ENCODE measurements around the gene DEPDC4. TPM values are rescaled to one million over a fixed set of nuclear protein-coding genes. Genes with fewer than 3 reads are reported as not detected.
"Not testable (repeated sequence)": the region's sequence is repeated elsewhere in the genome, so short reads cannot be mapped to it uniquely, and the experiment has no call there.

Gene DEPDC4
- total and polyA plus RNA-seq, 3 donors from 2014 or later = 5.0 to 8.0 (median 6.7) TPM

- 72 to 81% methylated on average over 4 of the region's 4 CpGs for WGBS, 2 donors
- H3K9me3 ChIP-seq = no peaks in the 10 kb centered on the region
- H3K36me3 ChIP-seq (ENCODE audit: low read depth, missing control alignments) = no peaks in the 10 kb centered on the region
- DNase-seq = no peak
- intact Hi-C loops (cut with DNase I; ENCODE audit: low total_unique reads) = no loop called here
- H3K27me3 ChIP-seq = no peaks in the 10 kb centered on the region
- H3K27ac ChIP-seq = no peak overlapping the region
- no peaks in the 10 kb centered on the region for H3K4me1 ChIP-seq
- no peak for TF ChIP-seq CTCF (IDR thresholded peaks at IDR 0.05)
- H3K4me3 ChIP-seq = no peak overlapping the region
Measured at GRCh38 chr12:100295764-100296555, 29.1 kb upstream of the DEPDC4 start.

GRCh38 chr12:100294366-100294765 is 27.5 kb upstream of the DEPDC4 start:
- WGBS, 2 donors = 60% methylated on average over 1 of the region's 24 CpGs; no CpG with 5 or more reads in 1 of the 2 donors
- H3K27ac ChIP-seq; DNase-seq; H3K27me3 ChIP-seq; H3K9me3 ChIP-seq; H3K4me3 ChIP-seq; H3K4me1 ChIP-seq; intact Hi-C loops (cut with DNase I; ENCODE audit: low total_unique reads); H3K36me3 ChIP-seq (ENCODE audit: low read depth, missing control alignments): not testable (repeated sequence)

- intact Hi-C loops (cut with DNase I; ENCODE audit: low total_unique reads) = no loop called here
- DNase-seq = no peak
- no peaks in the 10 kb centered on the region for H3K9me3 ChIP-seq
- no peak overlapping the region for H3K4me3 ChIP-seq
- no peaks in the 10 kb centered on the region for H3K27me3 ChIP-seq
- WGBS, 2 donors = 89% methylated on average over 1 of the region's 1 CpG
- TF ChIP-seq CTCF (IDR thresholded peaks at IDR 0.05) (no peak), POLR2A (IDR thresholded peaks at IDR 0.05) (no peak)
- H3K36me3 ChIP-seq (ENCODE audit: low read depth, missing control alignments) = no peaks in the 10 kb centered on the region
- no peak overlapping the region for H3K27ac ChIP-seq
- no peaks in the 10 kb centered on the region for H3K4me1 ChIP-seq
Measured at GRCh38 chr12:100293017-100293416, 26.1 kb upstream of the DEPDC4 start.

- no peak for TF ChIP-seq POLR2A (IDR thresholded peaks at IDR 0.05)
- TF ChIP-seq CTCF (IDR thresholded peaks at IDR 0.05) = no peak
- no peak for DNase-seq
- Histone ChIP-seq H3K4me1 (no peaks in the 10 kb centered on the region), H3K27ac (no peak overlapping the region), H3K27me3 (no peaks in the 10 kb centered on the region), H3K9me3 (no peaks in the 10 kb centered on the region), H3K4me3 (no peak overlapping the region), H3K36me3 (ENCODE audit: low read depth, missing control alignments) (no peaks in the 10 kb centered on the region)
- 88 to 95% methylated on average over 3 of the region's 3 CpGs for WGBS, 2 donors
- intact Hi-C loops (cut with DNase I; ENCODE audit: low total_unique reads) = no loop called here
Measured at GRCh38 chr12:100290016-100290415, 23.1 kb upstream of the DEPDC4 start.

- H3K4me3 ChIP-seq = no peak overlapping the region
Measured at GRCh38 chr12:100289038-100289437, 22.2 kb upstream of the DEPDC4 start.

GRCh38 chr12:100284556-100284955 is 17.7 kb upstream of the DEPDC4 start:
- H3K36me3 ChIP-seq (ENCODE audit: low read depth, missing control alignments); H3K4me3 ChIP-seq; H3K4me1 ChIP-seq; H3K9me3 ChIP-seq; H3K27me3 ChIP-seq; intact Hi-C loops (cut with DNase I; ENCODE audit: low total_unique reads); DNase-seq; H3K27ac ChIP-seq: not testable (repeated sequence)
- WGBS, 2 donors = 93 to 97% methylated on average over 12 of the region's 12 CpGs

More at GRCh38 chr12:100289038-100289437, 22.2 kb upstream of the DEPDC4 start:
- intact Hi-C loops (cut with DNase I; ENCODE audit: low total_unique reads) = no loop called here
- H3K9me3 ChIP-seq = no peaks in the 10 kb centered on the region
- H3K27me3 ChIP-seq = no peaks in the 10 kb centered on the region
- no peak for DNase-seq
- no peak for TF ChIP-seq CTCF (IDR thresholded peaks at IDR 0.05)
- TF ChIP-seq POLR2A (IDR thresholded peaks at IDR 0.05) = no peak
- no peaks in the 10 kb centered on the region for H3K36me3 ChIP-seq (ENCODE audit: low read depth, missing control alignments)
- 94 to 95% methylated on average over 5 of the region's 5 CpGs for WGBS, 2 donors
- H3K27ac ChIP-seq = no peak overlapping the region
- no peaks in the 10 kb centered on the region for H3K4me1 ChIP-seq
